ENCODE measurements around the gene IFIT1B.

Gene IFIT1B

DNA sequence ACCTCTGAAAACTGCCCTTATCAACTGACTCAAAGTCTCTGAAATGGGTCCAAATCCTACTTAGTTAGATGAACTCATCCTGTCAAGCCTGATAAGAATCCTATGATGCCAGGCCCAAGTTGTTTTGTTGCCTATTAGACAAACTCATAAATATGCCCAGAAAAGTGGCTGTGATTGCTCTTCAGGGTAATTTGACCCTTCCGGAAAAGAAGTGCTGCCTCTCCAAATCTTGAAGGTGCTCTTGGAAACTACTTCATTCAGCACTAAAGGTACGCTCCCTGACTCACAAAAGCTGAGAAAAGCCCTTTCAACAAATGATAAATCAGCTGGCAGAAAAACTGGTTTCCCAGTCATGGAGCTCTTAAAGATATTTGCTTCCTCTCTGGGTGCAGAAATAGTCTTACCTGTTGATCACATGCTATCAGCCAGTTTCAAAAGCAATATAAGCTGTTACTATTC is 43.2 kb downstream of the IFIT1B start:
- TF ChIP-seq FOXP2 (optimal IDR thresholded peaks at IDR 0.05; ENCODE audit: borderline replicate concordance, extremely low read depth, extremely low read length, insufficient read depth): no peak
- no peak for TF ChIP-seq POLR2AphosphoS5 (IDR thresholded peaks at IDR 0.05; ENCODE audit: low read depth, low read length)
- no peak for TF ChIP-seq TAF1 (IDR thresholded peaks at IDR 0.05; ENCODE audit: borderline replicate concordance, insufficient read depth, low read length)
- TF ChIP-seq, protein P1, sequence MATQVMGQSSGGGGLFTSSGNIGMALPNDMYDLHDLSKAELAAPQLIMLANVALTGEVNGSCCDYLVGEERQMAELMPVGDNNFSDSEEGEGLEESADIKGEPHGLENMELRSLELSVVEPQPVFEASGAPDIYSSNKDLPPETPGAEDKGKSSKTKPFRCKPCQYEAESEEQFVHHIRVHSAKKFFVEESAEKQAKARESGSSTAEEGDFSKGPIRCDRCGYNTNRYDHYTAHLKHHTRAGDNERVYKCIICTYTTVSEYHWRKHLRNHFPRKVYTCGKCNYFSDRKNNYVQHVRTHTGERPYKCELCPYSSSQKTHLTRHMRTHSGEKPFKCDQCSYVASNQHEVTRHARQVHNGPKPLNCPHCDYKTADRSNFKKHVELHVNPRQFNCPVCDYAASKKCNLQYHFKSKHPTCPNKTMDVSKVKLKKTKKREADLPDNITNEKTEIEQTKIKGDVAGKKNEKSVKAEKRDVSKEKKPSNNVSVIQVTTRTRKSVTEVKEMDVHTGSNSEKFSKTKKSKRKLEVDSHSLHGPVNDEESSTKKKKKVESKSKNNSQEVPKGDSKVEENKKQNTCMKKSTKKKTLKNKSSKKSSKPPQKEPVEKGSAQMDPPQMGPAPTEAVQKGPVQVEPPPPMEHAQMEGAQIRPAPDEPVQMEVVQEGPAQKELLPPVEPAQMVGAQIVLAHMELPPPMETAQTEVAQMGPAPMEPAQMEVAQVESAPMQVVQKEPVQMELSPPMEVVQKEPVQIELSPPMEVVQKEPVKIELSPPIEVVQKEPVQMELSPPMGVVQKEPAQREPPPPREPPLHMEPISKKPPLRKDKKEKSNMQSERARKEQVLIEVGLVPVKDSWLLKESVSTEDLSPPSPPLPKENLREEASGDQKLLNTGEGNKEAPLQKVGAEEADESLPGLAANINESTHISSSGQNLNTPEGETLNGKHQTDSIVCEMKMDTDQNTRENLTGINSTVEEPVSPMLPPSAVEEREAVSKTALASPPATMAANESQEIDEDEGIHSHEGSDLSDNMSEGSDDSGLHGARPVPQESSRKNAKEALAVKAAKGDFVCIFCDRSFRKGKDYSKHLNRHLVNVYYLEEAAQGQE (IDR thresholded peaks at IDR 0.05; ENCODE audit: insufficient read depth in 1 of 2, low read depth in 2 of 2, low read length in 2 of 2): no peak
- no peak for TF ChIP-seq SIN3A (IDR thresholded peaks at IDR 0.05; ENCODE audit: borderline replicate concordance, insufficient read depth, low read length)

DNA sequence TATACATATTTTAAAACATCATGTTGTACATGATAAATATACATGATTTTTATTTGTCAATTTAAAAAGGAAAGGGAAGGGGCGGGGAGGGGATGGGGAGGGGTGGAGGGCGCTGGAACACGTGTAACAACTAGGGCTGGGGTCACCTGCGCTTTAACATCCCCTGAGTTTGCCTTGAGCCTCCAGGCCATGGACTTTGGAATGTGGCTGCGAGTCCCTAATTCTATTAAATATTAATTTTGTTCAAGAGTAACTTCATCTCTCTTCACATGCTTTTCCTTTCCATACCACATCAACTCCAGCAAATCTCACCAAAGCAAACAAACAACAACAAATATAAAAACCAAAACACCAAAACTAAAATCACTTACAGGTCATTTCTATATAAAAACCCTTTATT is 47.1 kb downstream of the IFIT1B start:
- no peak for TF ChIP-seq TAF1 (IDR thresholded peaks at IDR 0.05; ENCODE audit: borderline replicate concordance, insufficient read depth, low read length)
- TF ChIP-seq, protein P1 (IDR thresholded peaks at IDR 0.05; ENCODE audit: insufficient read depth in 1 of 2, low read depth in 2 of 2, low read length in 2 of 2): no peak
- TF ChIP-seq POLR2AphosphoS5 (IDR thresholded peaks at IDR 0.05; ENCODE audit: low read depth, low read length): no peak
- TF ChIP-seq FOXP2 (optimal IDR thresholded peaks at IDR 0.05; ENCODE audit: borderline replicate concordance, extremely low read depth, extremely low read length, insufficient read depth): no peak
- TF ChIP-seq SIN3A (IDR thresholded peaks at IDR 0.05; ENCODE audit: borderline replicate concordance, insufficient read depth, low read length): no peak

DNA sequence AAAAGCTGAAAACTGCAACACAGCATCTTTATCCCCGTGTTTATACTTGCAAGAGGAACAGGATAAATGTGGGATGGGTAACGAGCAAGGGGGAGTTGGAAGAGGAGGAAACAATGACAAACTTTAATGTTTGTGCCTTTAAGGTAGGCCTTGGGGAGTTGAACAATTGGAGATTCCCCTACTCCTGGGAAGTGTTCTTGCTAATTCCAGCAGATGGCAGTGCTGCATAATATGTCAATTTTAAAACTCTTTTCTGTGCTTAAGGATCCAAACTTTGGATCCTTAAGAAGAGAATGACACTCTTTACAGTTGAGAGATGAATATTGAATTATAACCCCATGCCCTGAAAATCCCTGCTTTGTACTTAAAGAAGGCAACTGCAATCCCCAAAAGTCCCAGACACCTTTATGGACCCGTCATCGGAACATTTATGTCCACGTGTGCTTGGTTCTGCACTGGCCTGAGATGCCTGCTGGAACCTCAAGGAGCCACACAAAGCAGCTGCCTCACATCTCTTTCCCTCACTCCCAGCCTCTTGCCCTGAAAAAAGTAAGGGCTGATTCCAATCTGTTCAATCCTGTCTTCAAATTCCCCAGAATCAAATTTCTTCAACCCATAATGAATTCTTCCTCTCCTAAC is 48.5 kb downstream of the IFIT1B start:
- no peak for TF ChIP-seq SIN3A (IDR thresholded peaks at IDR 0.05; ENCODE audit: borderline replicate concordance, insufficient read depth, low read length)
- TF ChIP-seq, protein P1 (IDR thresholded peaks at IDR 0.05; ENCODE audit: insufficient read depth in 1 of 2, low read depth in 2 of 2, low read length in 2 of 2): no peak

DNA sequence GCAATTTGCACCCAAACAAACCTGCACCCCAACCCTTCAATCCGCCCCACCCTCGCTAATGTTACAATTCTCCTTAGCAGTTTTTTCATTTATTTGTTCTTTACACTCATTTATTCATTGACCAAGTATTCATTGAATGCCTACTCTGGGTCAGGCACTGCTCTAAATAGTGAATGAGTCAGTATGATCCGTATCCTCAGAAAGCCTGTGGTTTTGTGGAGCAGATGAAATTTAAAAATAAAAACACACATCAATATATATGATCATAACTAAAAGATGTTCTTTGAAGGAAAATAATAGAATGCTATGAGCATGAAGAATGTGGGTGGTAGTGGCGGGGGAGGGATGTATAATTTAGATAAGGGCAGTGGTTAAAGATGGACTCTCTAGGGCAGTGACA is 49.8 kb downstream of the IFIT1B start:
- TF ChIP-seq SIN3A (IDR thresholded peaks at IDR 0.05; ENCODE audit: borderline replicate concordance, insufficient read depth, low read length) (no peak), FOXP2 (optimal IDR thresholded peaks at IDR 0.05; ENCODE audit: borderline replicate concordance, extremely low read depth, extremely low read length, insufficient read depth) (no peak)
- TF ChIP-seq, protein P1 (IDR thresholded peaks at IDR 0.05; ENCODE audit: insufficient read depth in 1 of 2, low read depth in 2 of 2, low read length in 2 of 2): no peak

DNA sequence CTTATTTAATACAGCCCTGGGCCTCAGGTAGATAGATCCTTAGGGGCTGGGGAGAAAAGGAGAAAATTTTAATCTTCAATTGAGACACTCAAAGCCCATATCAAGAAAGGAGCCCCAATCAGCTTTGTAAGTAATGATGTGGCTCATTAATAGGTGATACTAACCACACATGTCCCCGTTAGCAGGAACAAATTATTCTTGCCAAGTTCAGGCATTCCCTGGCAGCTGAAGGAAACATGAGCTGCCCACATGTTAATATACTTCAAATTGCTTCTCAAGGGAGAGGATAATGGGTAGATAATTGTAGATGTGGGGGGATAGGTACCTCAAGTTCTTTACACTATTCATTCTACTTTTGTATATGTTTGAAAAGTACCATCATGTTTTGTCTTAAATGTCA is 51.0 kb downstream of the IFIT1B start:
- no peak for TF ChIP-seq SIN3A (IDR thresholded peaks at IDR 0.05; ENCODE audit: borderline replicate concordance, insufficient read depth, low read length)
- TF ChIP-seq FOXP2 (optimal IDR thresholded peaks at IDR 0.05; ENCODE audit: borderline replicate concordance, extremely low read depth, extremely low read length, insufficient read depth): no peak

Measured in PFSK-1 (cell line).